ENCODE data around the gene YIF1B.
"Not testable (repeated sequence)": the region's sequence is repeated elsewhere in the genome, so short reads cannot be mapped to it uniquely, and the experiment has no call there.

YIF1B gene

GRCh38 chr19:38264486-38265212, 51.1 kb downstream of the YIF1B start, which contains the start of gene SPINT2:
Gene SPINT2, plus strand, starts transcription at chr19:38264573. Its CDS starts 320 bp downstream, at chr19:38264893.
- no peaks in the 10 kb centered on the region; the same call in 1 of the 2 replicates for H3K79me2 ChIP-seq (ENCODE audit: low read length)
- TF ChIP-seq CTCF (IDR thresholded peaks at IDR 0.05; ENCODE audit: low read depth, low read length) = no peak
- TF ChIP-seq EZH2phosphoT487 (IDR thresholded peaks at IDR 0.05; ENCODE audit: low read depth) = no peak
- no peaks in the 10 kb centered on the region for H3K9me3 ChIP-seq (ENCODE audit: insufficient read depth, low read length)
- peak within 1 kb of the TSS; percentile 76 for H3K9ac ChIP-seq (ENCODE audit: low read length)
- H3K36me3 ChIP-seq (replicated peaks; ENCODE audit: low read depth, low read length) = no peaks in the 10 kb centered on the region
- peaks cover 23% of the 10 kb centered on the region for H3K4me1 ChIP-seq (ENCODE audit: low read length)
- H2AFZ ChIP-seq (ENCODE audit: low read depth, low read length) = peak within 1 kb of the TSS; percentile 90
- H3K4me3 ChIP-seq (ENCODE audit: low read length) = peak within 1 kb of the TSS; percentile 83
- peak within 1 kb of the TSS; percentile 68 for H3K27ac ChIP-seq (ENCODE audit: low read length)
- H4K20me1 ChIP-seq (ENCODE audit: insufficient read depth, low read length) = no peaks in the 10 kb centered on the region
- H3K27me3 ChIP-seq (ENCODE audit: low read depth, low read length) = no peaks in the 10 kb centered on the region
- peak within 1 kb of the TSS; percentile 94 for H3K4me2 ChIP-seq (ENCODE audit: low read length)

- Histone ChIP-seq H3K9me3 (ENCODE audit: insufficient read depth, low read length) (no peaks in the 10 kb centered on the region), H3K4me2 (ENCODE audit: low read length) (peak overlapping the region; percentile 94), H3K36me3 (replicated peaks; ENCODE audit: low read depth, low read length) (no peaks in the 10 kb centered on the region), H3K9ac (ENCODE audit: low read length) (peak overlapping the region; percentile 76), H4K20me1 (ENCODE audit: insufficient read depth, low read length) (no peaks in the 10 kb centered on the region), H3K4me1 (ENCODE audit: low read length) (peaks cover 28% of the 10 kb centered on the region), H3K27ac (ENCODE audit: low read length) (peak overlapping the region; percentile 68), H3K79me2 (ENCODE audit: low read length) (no peaks in the 10 kb centered on the region; the same call in 1 of the 2 replicates), H2AFZ (ENCODE audit: low read depth, low read length) (peak overlapping the region; percentile 90), H3K27me3 (ENCODE audit: low read depth, low read length) (no peaks in the 10 kb centered on the region), H3K4me3 (ENCODE audit: low read length) (peak overlapping the region; percentile 83)
- no peak for TF ChIP-seq EZH2phosphoT487 (IDR thresholded peaks at IDR 0.05; ENCODE audit: low read depth)
- no peak for TF ChIP-seq CTCF (IDR thresholded peaks at IDR 0.05; ENCODE audit: low read depth, low read length)
These were observed 51.9 kb downstream of the YIF1B start for GRCh38 chr19:38263689-38264485.

- H4K20me1 ChIP-seq (ENCODE audit: insufficient read depth, low read length) = no peaks in the 10 kb centered on the region
- H3K79me2 ChIP-seq (ENCODE audit: low read length) = no peaks in the 10 kb centered on the region; the same call in 1 of the 2 replicates
- peak overlapping the region; percentile 83 for H3K4me3 ChIP-seq (ENCODE audit: low read length)
- H3K4me2 ChIP-seq (ENCODE audit: low read length) = peak overlapping the region; percentile 94
- H3K27ac ChIP-seq (ENCODE audit: low read length) = peak overlapping the region; percentile 68
- H3K36me3 ChIP-seq (replicated peaks; ENCODE audit: low read depth, low read length) = no peaks in the 10 kb centered on the region
- no peaks in the 10 kb centered on the region for H3K9me3 ChIP-seq (ENCODE audit: insufficient read depth, low read length)
- TF ChIP-seq CTCF (IDR thresholded peaks at IDR 0.05; ENCODE audit: low read depth, low read length) = no peak
- no peak for TF ChIP-seq EZH2phosphoT487 (IDR thresholded peaks at IDR 0.05; ENCODE audit: low read depth)
- no peak overlapping the region for H2AFZ ChIP-seq (ENCODE audit: low read depth, low read length)
- peaks cover 29% of the 10 kb centered on the region for H3K4me1 ChIP-seq (ENCODE audit: low read length)
- no peaks in the 10 kb centered on the region for H3K27me3 ChIP-seq (ENCODE audit: low read depth, low read length)
- H3K9ac ChIP-seq (ENCODE audit: low read length) = peak overlapping the region; percentile 76; the same call in 1 of the 2 replicates
These were observed 53.0 kb downstream of the YIF1B start for GRCh38 chr19:38262585-38263268.

GRCh38 chr19:38261942-38262341, 53.8 kb downstream of the YIF1B start:
- not testable (repeated sequence) for H3K9me3 ChIP-seq (ENCODE audit: insufficient read depth, low read length); H3K4me3 ChIP-seq (ENCODE audit: low read length); H3K4me2 ChIP-seq (ENCODE audit: low read length); H2AFZ ChIP-seq (ENCODE audit: low read depth, low read length); H3K36me3 ChIP-seq (replicated peaks; ENCODE audit: low read depth, low read length); H3K79me2 ChIP-seq (ENCODE audit: low read length); H3K9ac ChIP-seq (ENCODE audit: low read length); H3K27me3 ChIP-seq (ENCODE audit: low read depth, low read length); H3K27ac ChIP-seq (ENCODE audit: low read length); H4K20me1 ChIP-seq (ENCODE audit: insufficient read depth, low read length)
- peaks cover 29% of the 10 kb centered on the region for H3K4me1 ChIP-seq (ENCODE audit: low read length)
